Measurements from ENCODE around the gene MSX2.

MSX2 gene

GRCh38 chr5:174719793-174720611 is 4.4 kb upstream of the MSX2 start:
- no peak overlapping the region for H3K4me3 ChIP-seq (ENCODE audit: low read depth in 1 of 2, low read length in 2 of 2)
- H3K27me3 ChIP-seq (ENCODE audit: low read depth, low read length): peaks cover 56% of the 10 kb centered on the region
- H3K4me1 ChIP-seq (ENCODE audit: control insufficient read depth in 1 of 2, insufficient read depth in 2 of 2, low read length in 2 of 2): peaks cover 0 to 29% of the 10 kb centered on the region in 2 donors
- H3K27ac ChIP-seq (ENCODE audit: low read length): no peak overlapping the region
- H3K36me3 ChIP-seq (ENCODE audit: control insufficient read depth in 1 of 2, insufficient read depth in 2 of 2, low read length in 2 of 2): no peaks in the 10 kb centered on the region
- H3K9me3 ChIP-seq (ENCODE audit: control insufficient read depth in 1 of 2, low read length in 2 of 2): no peaks in the 10 kb centered on the region

- Histone ChIP-seq H3K36me3 (ENCODE audit: control insufficient read depth in 1 of 2, insufficient read depth in 2 of 2, low read length in 2 of 2) (no peaks in the 10 kb centered on the region), H3K27me3 (ENCODE audit: low read depth, low read length) (peaks cover 63% of the 10 kb centered on the region), H3K9me3 (ENCODE audit: control insufficient read depth in 1 of 2, low read length in 2 of 2) (no peaks in the 10 kb centered on the region), H3K4me3 (ENCODE audit: low read depth in 1 of 2, low read length in 2 of 2) (no peak overlapping the region), H3K27ac (ENCODE audit: low read length) (no peak overlapping the region), H3K4me1 (ENCODE audit: control insufficient read depth in 1 of 2, insufficient read depth in 2 of 2, low read length in 2 of 2) (peaks cover 0 to 35% of the 10 kb centered on the region in 2 donors)
Observed at GRCh38 chr5:174720612-174721529, 3.5 kb upstream of the MSX2 start.

GRCh38 chr5:174721530-174722432 is 2.6 kb upstream of the MSX2 start:
- Histone ChIP-seq H3K27me3 (ENCODE audit: low read depth, low read length) (peaks cover 69% of the 10 kb centered on the region), H3K4me3 (ENCODE audit: low read depth in 1 of 2, low read length in 2 of 2) (no peak overlapping the region), H3K9me3 (ENCODE audit: control insufficient read depth in 1 of 2, low read length in 2 of 2) (no peaks in the 10 kb centered on the region), H3K36me3 (ENCODE audit: control insufficient read depth in 1 of 2, insufficient read depth in 2 of 2, low read length in 2 of 2) (no peaks in the 10 kb centered on the region), H3K4me1 (ENCODE audit: control insufficient read depth in 1 of 2, insufficient read depth in 2 of 2, low read length in 2 of 2) (peaks cover 0 to 35% of the 10 kb centered on the region in 2 donors), H3K27ac (ENCODE audit: low read length) (no peak overlapping the region)

GRCh38 chr5:174722500-174722899 is 1.9 kb upstream of the MSX2 start:
- Histone ChIP-seq H3K27me3 (ENCODE audit: low read depth, low read length) (peaks cover 74% of the 10 kb centered on the region), H3K9me3 (ENCODE audit: control insufficient read depth in 1 of 2, low read length in 2 of 2) (no peaks in the 10 kb centered on the region), H3K36me3 (ENCODE audit: control insufficient read depth in 1 of 2, insufficient read depth in 2 of 2, low read length in 2 of 2) (no peaks in the 10 kb centered on the region), H3K27ac (ENCODE audit: low read length) (no peak overlapping the region), H3K4me1 (ENCODE audit: control insufficient read depth in 1 of 2, insufficient read depth in 2 of 2, low read length in 2 of 2) (peaks cover 0 to 35% of the 10 kb centered on the region in 2 donors), H3K4me3 (ENCODE audit: low read depth in 1 of 2, low read length in 2 of 2) (no peak overlapping the region)

- H3K27me3 ChIP-seq (ENCODE audit: low read depth, low read length): peaks cover 75% of the 10 kb centered on the region
- peak overlapping the region; percentile 59 to 69 for H3K4me3 ChIP-seq (ENCODE audit: low read depth in 1 of 2, low read length in 2 of 2)
Observed at GRCh38 chr5:174723315-174723978, 935 bp upstream of the MSX2 start.

GRCh38 chr5:174723979-174724483 is 351 bp upstream of the MSX2 start:
- peaks cover 0 to under 1% of the 10 kb centered on the region in 2 donors for H3K36me3 ChIP-seq (ENCODE audit: control insufficient read depth in 1 of 2, insufficient read depth in 2 of 2, low read length in 2 of 2)
- H3K27me3 ChIP-seq (ENCODE audit: low read depth, low read length): peaks cover 71% of the 10 kb centered on the region
- H3K4me1 ChIP-seq (ENCODE audit: control insufficient read depth in 1 of 2, insufficient read depth in 2 of 2, low read length in 2 of 2): peaks cover 0 to 35% of the 10 kb centered on the region in 2 donors
- no peak overlapping the region for H3K27ac ChIP-seq (ENCODE audit: low read length)
- H3K4me3 ChIP-seq (ENCODE audit: low read depth in 1 of 2, low read length in 2 of 2): peak overlapping the region; percentile 59 to 69
- no peaks in the 10 kb centered on the region for H3K9me3 ChIP-seq (ENCODE audit: control insufficient read depth in 1 of 2, low read length in 2 of 2)

More at GRCh38 chr5:174723315-174723978, 935 bp upstream of the MSX2 start:
- Histone ChIP-seq H3K27ac (ENCODE audit: low read length) (no peak overlapping the region), H3K4me1 (ENCODE audit: control insufficient read depth in 1 of 2, insufficient read depth in 2 of 2, low read length in 2 of 2) (peaks cover 0 to 35% of the 10 kb centered on the region in 2 donors), H3K9me3 (ENCODE audit: control insufficient read depth in 1 of 2, low read length in 2 of 2) (no peaks in the 10 kb centered on the region), H3K36me3 (ENCODE audit: control insufficient read depth in 1 of 2, insufficient read depth in 2 of 2, low read length in 2 of 2) (no peaks in the 10 kb centered on the region)

GRCh38 chr5:174725261-174725990 is 1.0 kb downstream of the MSX2 start:
- H3K27ac ChIP-seq (ENCODE audit: low read length): no peak overlapping the region
- peak overlapping the region; percentile 52 to 69 for H3K4me3 ChIP-seq (ENCODE audit: low read depth in 1 of 2, low read length in 2 of 2)
- H3K4me1 ChIP-seq (ENCODE audit: control insufficient read depth in 1 of 2, insufficient read depth in 2 of 2, low read length in 2 of 2): peaks cover 0 to 33% of the 10 kb centered on the region in 2 donors
- H3K27me3 ChIP-seq (ENCODE audit: low read depth, low read length): peaks cover 60% of the 10 kb centered on the region
- H3K9me3 ChIP-seq (ENCODE audit: control insufficient read depth in 1 of 2, low read length in 2 of 2): no peaks in the 10 kb centered on the region
- peaks cover 0 to 4% of the 10 kb centered on the region in 2 donors for H3K36me3 ChIP-seq (ENCODE audit: control insufficient read depth in 1 of 2, insufficient read depth in 2 of 2, low read length in 2 of 2)

GRCh38 chr5:174725991-174726601 is 1.7 kb downstream of the MSX2 start:
- Histone ChIP-seq H3K27ac (ENCODE audit: low read length) (no peak overlapping the region), H3K36me3 (ENCODE audit: control insufficient read depth in 1 of 2, insufficient read depth in 2 of 2, low read length in 2 of 2) (peaks cover 0 to 4% of the 10 kb centered on the region in 2 donors), H3K4me1 (ENCODE audit: control insufficient read depth in 1 of 2, insufficient read depth in 2 of 2, low read length in 2 of 2) (peaks cover 0 to 28% of the 10 kb centered on the region in 2 donors), H3K4me3 (ENCODE audit: low read depth in 1 of 2, low read length in 2 of 2) (peak overlapping the region in 1 of 2 donors; percentile 69), H3K9me3 (ENCODE audit: control insufficient read depth in 1 of 2, low read length in 2 of 2) (no peaks in the 10 kb centered on the region), H3K27me3 (ENCODE audit: low read depth, low read length) (peaks cover 63% of the 10 kb centered on the region)

GRCh38 chr5:174726916-174727793 is 2.8 kb downstream of the MSX2 start:
- Histone ChIP-seq H3K9me3 (ENCODE audit: control insufficient read depth in 1 of 2, low read length in 2 of 2) (no peaks in the 10 kb centered on the region), H3K27me3 (ENCODE audit: low read depth, low read length) (peaks cover 65% of the 10 kb centered on the region), H3K36me3 (ENCODE audit: control insufficient read depth in 1 of 2, insufficient read depth in 2 of 2, low read length in 2 of 2) (peaks cover 0 to 4% of the 10 kb centered on the region in 2 donors), H3K4me3 (ENCODE audit: low read depth in 1 of 2, low read length in 2 of 2) (no peak overlapping the region), H3K4me1 (ENCODE audit: control insufficient read depth in 1 of 2, insufficient read depth in 2 of 2, low read length in 2 of 2) (peaks cover 0 to 31% of the 10 kb centered on the region in 2 donors), H3K27ac (ENCODE audit: low read length) (no peak overlapping the region)
